Fibroblast of the aortic adventitia (primary cell): ENCODE results near the gene CDH13. TPM values are rescaled to one million over a fixed set of nuclear protein-coding genes. Genes with fewer than 3 reads are reported as not detected.

Experiments used
- DNase-seq: peaks from one replicate; pipeline ENCODE4 v3.0.0-alpha.2; 2010; ENCODE audit warnings: low read depth
- H3K4me3 ChIP-seq: 2 replicates; pipeline ENCODE4 v1.5.1; 2011; ENCODE audit warnings: low read depth, mild to moderate bottlenecking, control low read depth, low read length, moderate library complexity
- CTCF ChIP-seq: IDR thresholded peaks from 2 replicates; pipeline ENCODE4 v1.5.1; 2011; ENCODE audit warnings: mild to moderate bottlenecking, low read length, control low read depth, inconsistent platforms; ENCODE audit not compliant: insufficient read depth
- total RNA-seq: library from RNA; depleted of rRNA; stranded (reverse); fragments of >200 nt; gene quantifications from 2 replicates; pipeline ENCODE4 v1.2.3, GENCODE V29; 2012; ENCODE audit warnings: low replicate concordance

The CDH13 gene
- total RNA-seq, 1 donor: 55.7 TPM

DNA sequence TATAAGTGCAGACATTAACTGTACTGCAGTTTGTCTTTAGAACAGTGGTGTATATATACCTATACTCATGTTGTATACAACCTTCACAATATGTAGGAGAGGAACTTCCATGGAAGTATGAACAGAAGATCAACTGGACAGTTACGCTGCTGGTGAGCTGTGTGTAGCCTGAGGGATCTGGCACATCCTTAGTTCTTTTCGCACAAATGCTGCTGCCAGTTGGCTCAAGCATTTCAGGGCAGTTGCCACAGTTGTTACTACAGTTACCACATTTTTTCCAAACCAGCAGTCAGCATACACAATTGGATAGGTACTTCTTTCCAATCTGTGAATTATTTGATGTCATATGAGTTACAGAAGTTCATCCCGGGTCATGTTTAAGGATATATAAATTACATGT, 641.4 kb downstream of the CDH13 start:
- H3K4me3 ChIP-seq: no peak overlapping the region
- TF ChIP-seq CTCF: no peak
- no peak for DNase-seq

GRCh38 chr16:83269048-83269447, 642.3 kb downstream of the CDH13 start:
- no peak for TF ChIP-seq CTCF
- H3K4me3 ChIP-seq: no peak overlapping the region
- DNase-seq: no peak

DNA sequence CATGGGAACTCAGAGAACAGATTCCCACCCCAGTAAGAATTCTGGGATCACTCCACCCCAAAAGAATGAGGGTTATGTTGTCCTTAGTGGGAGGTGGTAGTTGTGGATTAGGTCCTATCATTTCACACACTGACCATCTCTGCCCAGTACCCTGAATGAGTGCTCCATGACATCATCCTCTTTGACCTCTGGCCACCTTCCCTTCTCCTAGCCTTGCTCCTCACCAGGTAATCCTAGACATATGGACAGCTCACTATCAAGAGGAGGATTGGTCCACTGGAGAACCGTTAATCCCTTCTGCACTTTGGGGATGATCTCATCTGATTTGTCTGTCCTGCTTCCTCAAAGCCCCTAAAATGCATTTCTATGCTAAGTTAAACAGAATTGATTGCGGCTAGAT, 642.8 kb downstream of the CDH13 start:
- H3K4me3 ChIP-seq: no peak overlapping the region
- no peak for DNase-seq
- TF ChIP-seq CTCF: no peak

DNA sequence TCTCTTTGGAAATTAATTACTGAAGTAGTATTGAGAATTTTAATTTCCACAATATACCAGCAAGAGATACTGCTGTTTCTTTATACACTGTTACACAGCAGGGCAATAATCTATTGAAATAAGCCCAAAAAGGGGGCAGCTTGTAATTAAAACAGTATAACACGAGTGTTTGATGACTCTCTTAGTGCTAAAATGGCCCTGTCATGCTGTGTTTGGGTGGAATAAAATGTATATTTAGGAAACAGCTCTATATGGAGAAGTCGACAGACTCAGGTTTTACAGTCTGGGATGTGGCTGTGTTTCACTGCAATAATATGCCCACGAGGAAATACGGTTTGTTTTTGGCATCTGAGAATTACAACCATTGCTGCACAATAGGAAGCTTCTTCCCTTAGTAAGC, 643.3 kb downstream of the CDH13 start:
- TF ChIP-seq CTCF: no peak
- DNase-seq: no peak

GRCh38 chr16:83270640-83271039, 643.9 kb downstream of the CDH13 start:
- TF ChIP-seq CTCF: no peak

More for the DNA sequence above, 643.3 kb downstream of the CDH13 start:
- H3K4me3 ChIP-seq: no peak overlapping the region

DNA sequence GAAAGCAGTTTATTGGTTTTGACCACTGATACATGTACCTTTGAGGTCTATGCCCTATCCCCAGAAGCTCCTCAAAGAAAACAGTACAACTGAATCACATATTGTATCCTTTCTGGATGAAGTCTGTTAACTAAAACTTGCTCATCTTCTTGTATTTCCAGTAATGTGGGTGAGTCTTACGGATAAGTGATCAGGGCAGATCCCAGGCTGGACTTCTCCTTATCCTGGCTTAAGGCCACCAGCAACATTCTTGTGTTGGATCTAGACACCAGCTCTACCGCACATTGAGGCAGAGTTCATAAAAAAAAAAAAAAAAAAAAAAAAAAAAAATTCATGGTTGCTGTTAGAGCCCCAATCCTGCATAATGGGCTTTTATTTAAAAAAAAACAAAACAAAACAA, 644.4 kb downstream of the CDH13 start:
- peak; percentile 10 for DNase-seq
- no peak for TF ChIP-seq CTCF
- no peak overlapping the region for H3K4me3 ChIP-seq

More at GRCh38 chr16:83270640-83271039, 643.9 kb downstream of the CDH13 start:
- no peak for DNase-seq
- no peak overlapping the region for H3K4me3 ChIP-seq

DNA sequence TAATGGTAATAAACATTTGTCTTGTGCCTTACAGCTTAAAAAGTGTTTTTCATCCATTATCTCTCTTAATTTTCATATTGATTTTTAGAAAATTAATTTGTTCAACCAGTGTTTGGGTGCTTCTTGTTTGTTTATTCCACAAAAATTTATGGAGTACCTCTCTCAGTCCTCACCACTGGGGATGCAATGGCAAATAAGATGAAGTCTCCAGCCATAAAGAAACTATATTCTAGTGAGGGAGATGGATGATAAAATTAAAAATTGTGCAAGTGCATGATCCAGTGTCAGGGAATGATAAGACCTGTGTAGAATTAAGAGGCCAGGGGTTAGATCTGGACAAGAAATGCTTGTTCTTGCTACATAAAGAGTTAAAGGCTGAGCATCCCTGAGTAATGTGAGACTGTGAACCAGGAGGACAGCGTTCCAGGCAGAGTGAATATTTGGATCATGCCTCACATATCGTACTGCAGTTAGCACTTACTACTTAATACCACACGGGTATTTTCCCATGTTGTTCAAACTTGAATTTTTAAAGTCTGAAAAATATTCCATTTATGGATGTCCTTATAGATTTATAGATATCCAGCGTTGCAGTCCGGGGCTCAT, 645.3 kb downstream of the CDH13 start:
- TF ChIP-seq CTCF: no peak
- H3K4me3 ChIP-seq: no peak overlapping the region
- peak; percentile 9 for DNase-seq
